Lower leg skin (tissue), 3 donors: ENCODE measurements around the gene ZCCHC24.

Source experiments
- CTCF ChIP-seq, 3 donors: fragments of 450-650 bp; IDR thresholded peaks; one replicate each; pipeline ENCODE4 v1.5.1; 2016; ENCODE audit warnings: antibody characterized with exemption in 3 of 3, mild to moderate bottlenecking in 3 of 3, moderate library complexity in 2 of 3
- POLR2A ChIP-seq, 2 donors: fragments of 450-650 bp; IDR thresholded peaks; one replicate each; pipeline ENCODE4 v1.6.1; 2016 to 2017; ENCODE audit warnings: antibody characterized with exemption in 2 of 2, mild to moderate bottlenecking in 1 of 2, moderate library complexity in 1 of 2

- TF ChIP-seq CTCF (IDR thresholded peaks at IDR 0.05) (no peak), POLR2A (IDR thresholded peaks at IDR 0.05) (no peak)
Measured at GRCh38 chr10:79422178-79422892, 23.1 kb downstream of the ZCCHC24 start.
